Vagina (tissue), 2 donors: ENCODE measurements around the gene SPON2.

Source experiments
- CTCF ChIP-seq, 3 experiments: fragments of 450-650 bp in 2 of 3; fragments of 200-600 bp in 1 of 3; sonication (generic) in 1 of 3; IDR thresholded peaks; one replicate each; pipeline ENCODE4 v1.5.1; 2017 to 2019; ENCODE audit warnings: antibody characterized with exemption in 3 of 3, mild to moderate bottlenecking in 2 of 3, moderate library complexity in 2 of 3
- POLR2A ChIP-seq, 2 donors: fragments of 450-650 bp; IDR thresholded peaks; one replicate each; pipeline ENCODE4 v1.6.1; 2017; ENCODE audit warnings: antibody characterized with exemption in 2 of 2, mild to moderate bottlenecking in 2 of 2, moderate library complexity in 2 of 2
- POLR2AphosphoS5 ChIP-seq, 2 donors: sonication (generic); formaldehyde crosslinking; IDR thresholded peaks; one replicate each; pipeline ENCODE4 v1.9.0; 2017; ENCODE audit warnings: antibody characterized with exemption in 2 of 2, mild to moderate bottlenecking in 2 of 2, low read depth in 1 of 2; ENCODE audit not compliant: insufficient read depth in 1 of 2

GRCh38 chr4:1215141-1216075, 43.0 kb upstream of the SPON2 start:
- TF ChIP-seq CTCF (IDR thresholded peaks at IDR 0.05): no peak
- no peak for TF ChIP-seq POLR2AphosphoS5 (IDR thresholded peaks at IDR 0.05; ENCODE audit: insufficient read depth in 1 of 2, low read depth in 1 of 2)
- no peak for TF ChIP-seq POLR2A (IDR thresholded peaks at IDR 0.05)
